Thyroid gland (tissue), 4 donors: Measurements from ENCODE around the gene KPNA3. TPM values are rescaled to one million over a fixed set of nuclear protein-coding genes. Genes with fewer than 3 reads are reported as not detected.

Source experiments
- DNase-seq, 2 donors: peaks; one replicate each; pipeline ENCODE4 v3.0.0-alpha.2; 2019
- H3K27ac ChIP-seq, 3 donors: fragments of 200-600 bp; sonication (generic); 1 replicate in 2 of 3; 2 replicates in 1 of 3; pipeline ENCODE4 v1.5.1; 2016 to 2019; ENCODE audit warnings: mild to moderate bottlenecking in 1 of 3, moderate library complexity in 1 of 3
- H3K27me3 ChIP-seq: fragments of 200-600 bp; sonication (generic); one replicate; pipeline ENCODE4 v1.5.1; 2019
- H3K36me3 ChIP-seq, 2 donors: fragments of 200-600 bp; sonication (generic); one replicate each; pipeline ENCODE4 v1.5.1; 2016 to 2019
- H3K4me1 ChIP-seq, 2 donors: fragments of 200-600 bp; sonication (generic); one replicate each; pipeline ENCODE4 v1.5.1; 2017 to 2019
- H3K4me3 ChIP-seq, 3 donors: fragments of 200-600 bp; sonication (generic); replicated peaks in 1 of 3; 1 replicate in 2 of 3; 2 replicates in 1 of 3; pipeline ENCODE4 v1.5.1; 2016; ENCODE audit warnings: mild to moderate bottlenecking in 1 of 3
- H3K9me3 ChIP-seq: fragments of 200-600 bp; sonication (generic); one replicate; pipeline ENCODE4 v1.5.1; 2017
- CTCF ChIP-seq, 6 experiments: fragments of 200-600 bp in 3 of 6; fragments of 450-650 bp in 3 of 6; sonication (generic) in 3 of 6; IDR thresholded peaks; one replicate each; pipeline ENCODE4 v1.5.1; 2016 to 2019; ENCODE audit warnings: antibody characterized with exemption in 6 of 6, mild to moderate bottlenecking in 2 of 6, inconsistent platforms in 1 of 6, moderate library complexity in 1 of 6
- POLR2A ChIP-seq, 2 donors: fragments of 450-650 bp; IDR thresholded peaks; one replicate each; pipeline ENCODE4 v1.6.1; 2017; ENCODE audit warnings: antibody characterized with exemption in 2 of 2, mild to moderate bottlenecking in 2 of 2, moderate library complexity in 1 of 2
- WGBS, 2 donors: methylation state at CpG; one replicate each; pipeline ENCODE4 v1.1.5; 2017; 5-methylcytosine and 5-hydroxymethylcytosine counted together
- intact Hi-C: fragments of 100-400 bp; cut with DNase I; formaldehyde crosslinking; loops from one replicate; pipeline ENCODE4 v1.15.1; 2023
- total RNA-seq, 4 donors: library from RNA; depleted of rRNA; stranded (reverse); fragments of >200 nt; gene quantifications; one replicate each; pipeline ENCODE4 v1.2.3, GENCODE V29; 2016

The KPNA3 gene
- 10 to 100 TPM; 29.5 to 34.6 (median 32.1) TPM for total RNA-seq

- intact Hi-C loops, result loop anchor here (5.0 kb wide), 1 partner anchor 100 kb away; the partner anchor contains the start of gene EBPL
- peak; percentile 97 to 98 for DNase-seq
- WGBS, 2 donors, result 1% methylated on average over 11 to 51 of the region's 71 CpGs
Measured at GRCh38 chr13:49792550-49793324, at the start of gene KPNA3. TSS of gene KPNA3 (minus strand) at chr13:49792682. CDS start at chr13:49792506, 176 bp downstream.

GRCh38 chr13:49841964-49842363 is 49.5 kb upstream of the KPNA3 start:
- intact Hi-C loops, result no loop called here
- H3K27ac ChIP-seq, result no peak overlapping the region
- no peaks in the 10 kb centered on the region for H3K4me1 ChIP-seq
- WGBS, 2 donors, result 55 to 66% methylated on average over 2 of the region's 2 CpGs
- H3K27me3 ChIP-seq, result no peaks in the 10 kb centered on the region
- H3K9me3 ChIP-seq, result no peaks in the 10 kb centered on the region
- no peak for DNase-seq
- no peaks in the 10 kb centered on the region for H3K36me3 ChIP-seq
- no peak for TF ChIP-seq CTCF (IDR thresholded peaks at IDR 0.05)
- no peak for TF ChIP-seq POLR2A (IDR thresholded peaks at IDR 0.05)
- H3K4me3 ChIP-seq, result no peak overlapping the region

More at GRCh38 chr13:49792550-49793324, at the start of gene KPNA3:
- peaks cover 8 to 20% of the 10 kb centered on the region in 2 donors for H3K4me1 ChIP-seq
- peak within 1 kb of the TSS; percentile 69 to 83 (median 77) for H3K4me3 ChIP-seq
- H3K27ac ChIP-seq, result peak within 1 kb of the TSS; percentile 67 to 94 (median 70)
- peak in 1 of 6 experiments; percentile 11 for TF ChIP-seq CTCF (IDR thresholded peaks at IDR 0.05)
- TF ChIP-seq POLR2A (IDR thresholded peaks at IDR 0.05), result peak; percentile 44 to 97
- no peaks in the 10 kb centered on the region for H3K27me3 ChIP-seq
- H3K9me3 ChIP-seq, result no peaks in the 10 kb centered on the region
- no peaks in the 10 kb centered on the region for H3K36me3 ChIP-seq

- intact Hi-C loops, result no loop called here
- Histone ChIP-seq H3K9me3 (no peaks in the 10 kb centered on the region), H3K27ac (no peak overlapping the region), H3K4me1 (no peaks in the 10 kb centered on the region), H3K36me3 (no peaks in the 10 kb centered on the region), H3K27me3 (no peaks in the 10 kb centered on the region), H3K4me3 (no peak overlapping the region)
- WGBS, 2 donors, result 94 to 97% methylated on average over 3 of the region's 3 CpGs
- no peak for TF ChIP-seq POLR2A (IDR thresholded peaks at IDR 0.05)
- TF ChIP-seq CTCF (IDR thresholded peaks at IDR 0.05), result no peak
- no peak for DNase-seq
Measured at GRCh38 chr13:49840675-49841074, 48.2 kb upstream of the KPNA3 start.

GRCh38 chr13:49840266-49840665 is 47.8 kb upstream of the KPNA3 start:
- H3K27ac ChIP-seq, result no peak overlapping the region
- 96 to 100% methylated on average over 4 of the region's 4 CpGs for whole genome bisulfite sequencing, 2 donors
- H3K27me3 ChIP-seq, result no peaks in the 10 kb centered on the region
- no peak for DNase-seq
- H3K4me1 ChIP-seq, result no peaks in the 10 kb centered on the region
- H3K4me3 ChIP-seq, result no peak overlapping the region
- H3K36me3 ChIP-seq, result no peaks in the 10 kb centered on the region
- H3K9me3 ChIP-seq, result no peaks in the 10 kb centered on the region
- intact Hi-C loops, result no loop called here
- TF ChIP-seq CTCF (IDR thresholded peaks at IDR 0.05) (no peak), POLR2A (IDR thresholded peaks at IDR 0.05) (no peak)

GRCh38 chr13:49838989-49839388 is 46.5 kb upstream of the KPNA3 start:
- Histone ChIP-seq H3K36me3 (no peaks in the 10 kb centered on the region), H3K27me3 (no peaks in the 10 kb centered on the region), H3K27ac (no peak overlapping the region), H3K4me1 (no peaks in the 10 kb centered on the region), H3K9me3 (no peaks in the 10 kb centered on the region), H3K4me3 (no peak overlapping the region)
- intact Hi-C loops, result no loop called here
- no peak for TF ChIP-seq POLR2A (IDR thresholded peaks at IDR 0.05)
- no peak for TF ChIP-seq CTCF (IDR thresholded peaks at IDR 0.05)
- DNase-seq, result no peak
- WGBS, 2 donors, result 89 to 92% methylated on average over 4 of the region's 4 CpGs
